DOHH2 (cell line): ENCODE measurements around the gene LILRB2.

Source experiments
- H3F3A ChIP-seq: fragments of 200-600 bp; sonication (generic), shearing (Covaris generic); 2 replicates; pipeline ENCODE4 v1.6.0; 2016; ENCODE audit warnings: antibody characterized with exemption, mild to moderate bottlenecking; ENCODE audit not compliant: control insufficient read depth, insufficient read depth
- H3K27ac ChIP-seq: fragments of 200-600 bp; sonication (generic); 2 replicates; pipeline ENCODE4 v1.5.1; 2014; ENCODE audit warnings: low read depth, mild to moderate bottlenecking, low read length, moderate library complexity
- H3K27me3 ChIP-seq: fragments of 200-600 bp; sonication (generic); 2 replicates; pipeline ENCODE4 v1.6.1; 2014; ENCODE audit warnings: mild to moderate bottlenecking, low read length, mixed read lengths; ENCODE audit not compliant: control insufficient read depth
- H3K36me3 ChIP-seq: fragments of 200-600 bp; sonication (generic); 2 replicates; pipeline ENCODE4 v1.6.1; 2014; ENCODE audit warnings: mild to moderate bottlenecking, low read length, moderate library complexity, mixed read lengths; ENCODE audit not compliant: control insufficient read depth
- H3K4me1 ChIP-seq: fragments of 200-600 bp; sonication (generic); 2 replicates; pipeline ENCODE4 v1.6.1; 2014; ENCODE audit warnings: mild to moderate bottlenecking, low read length, mixed read lengths; ENCODE audit not compliant: control insufficient read depth
- H3K4me2 ChIP-seq: fragments of 200-600 bp; sonication (generic); 2 replicates; pipeline ENCODE4 v1.6.0; 2014; ENCODE audit warnings: mild to moderate bottlenecking, low read length, moderate library complexity
- H3K4me3 ChIP-seq: fragments of 200-600 bp; sonication (generic); 2 replicates; pipeline ENCODE4 v1.5.1; 2014; ENCODE audit warnings: mild to moderate bottlenecking, low read length, mixed read lengths
- H3K79me2 ChIP-seq: fragments of 200-600 bp; sonication (generic); 2 replicates; pipeline ENCODE4 v1.6.1; 2014; ENCODE audit warnings: mild to moderate bottlenecking, low read length, mixed read lengths; ENCODE audit not compliant: control insufficient read depth
- H3K9me2 ChIP-seq: fragments of 200-600 bp; sonication (generic); replicated peaks from 2 replicates; pipeline ENCODE4 v1.6.1; 2014; ENCODE audit warnings: mild to moderate bottlenecking, low read length, mixed read lengths; ENCODE audit not compliant: control insufficient read depth
- H3K9me3 ChIP-seq: fragments of 200-600 bp; sonication (generic); 2 replicates; pipeline ENCODE4 v1.6.1; 2014; ENCODE audit warnings: antibody characterized with exemption, low read length, mixed read lengths; ENCODE audit not compliant: control insufficient read depth, insufficient read depth
- H4K20me1 ChIP-seq: fragments of 200-600 bp; sonication (generic); 2 replicates; pipeline ENCODE4 v1.6.0; 2014; ENCODE audit warnings: low read depth, mild to moderate bottlenecking, antibody characterized with exemption, low read length, moderate library complexity; ENCODE audit not compliant: control insufficient read depth, insufficient read depth
- EZH2phosphoT487 ChIP-seq: fragments of 200-600 bp; sonication (generic); IDR thresholded peaks from 2 replicates; pipeline ENCODE4 v1.6.1; 2017; ENCODE audit warnings: borderline replicate concordance, mild to moderate bottlenecking, antibody characterized with exemption, low read length, moderate library complexity, mixed read lengths
- TF ChIP-seq, protein P1 (sequence below): fragments of 200-600 bp; sonication (generic); IDR thresholded peaks from one replicate; pipeline ENCODE4 v1.5.1; 2014; ENCODE audit warnings: antibody characterized with exemption, mild to moderate bottlenecking, low read depth, low read length; ENCODE audit not compliant: poor library complexity, severe bottlenecking

The LILRB2 gene

DNA sequence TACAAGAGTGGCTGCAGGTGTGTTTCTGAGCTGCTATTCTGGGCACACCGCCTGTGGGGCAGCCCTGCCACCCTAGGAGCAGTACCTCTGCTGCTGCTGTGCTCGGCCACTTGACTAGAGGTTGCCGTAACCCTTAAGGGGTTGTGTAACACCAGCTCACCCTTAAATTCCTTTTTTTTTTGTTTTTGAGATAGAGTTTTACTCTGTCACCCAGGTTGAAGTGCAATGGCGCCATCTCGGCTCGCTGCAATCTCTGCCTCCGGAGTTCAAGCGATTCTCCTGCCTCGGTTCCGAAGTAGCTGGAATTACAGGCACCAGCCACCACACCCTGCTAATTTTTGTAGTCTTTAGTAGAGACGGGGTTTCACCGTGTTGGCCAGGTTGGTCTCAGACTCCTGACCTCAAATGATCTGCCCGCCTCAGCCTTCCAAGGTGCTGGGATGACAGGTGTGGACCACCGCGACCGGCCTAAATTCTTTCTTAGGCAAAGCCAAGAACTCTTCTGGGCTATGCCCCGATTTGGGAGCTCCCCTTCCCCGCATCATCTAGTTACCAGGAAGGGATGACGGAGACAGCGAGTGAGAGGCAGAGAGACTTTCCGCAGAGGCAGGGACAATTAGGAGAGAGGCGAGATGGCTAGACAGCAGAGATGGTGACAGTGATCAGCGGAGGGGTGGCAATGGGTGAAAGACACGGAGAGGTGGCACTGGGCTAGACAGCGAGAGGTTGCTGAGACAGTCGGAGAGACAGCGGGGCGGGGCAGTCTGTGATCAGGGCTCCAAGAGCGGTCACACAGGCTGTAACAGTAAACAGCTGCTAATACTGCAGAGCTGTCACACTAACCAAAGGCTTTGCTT is 36.4 kb upstream of the LILRB2 start:
- no peak overlapping the region for H3K4me3 ChIP-seq
- no peaks in the 10 kb centered on the region for H3K36me3 ChIP-seq
- no peaks in the 10 kb centered on the region for H4K20me1 ChIP-seq
- no peaks in the 10 kb centered on the region for H3F3A ChIP-seq
- H3K4me1 ChIP-seq: peaks cover 7% of the 10 kb centered on the region
- no peaks in the 10 kb centered on the region for H3K79me2 ChIP-seq
- H3K9me3 ChIP-seq: no peaks in the 10 kb centered on the region
- H3K27ac ChIP-seq: no peak overlapping the region
- no peaks in the 10 kb centered on the region for H3K9me2 ChIP-seq
- peaks cover 38% of the 10 kb centered on the region for H3K27me3 ChIP-seq
- no peak for TF ChIP-seq EZH2phosphoT487
- TF ChIP-seq, protein P1, sequence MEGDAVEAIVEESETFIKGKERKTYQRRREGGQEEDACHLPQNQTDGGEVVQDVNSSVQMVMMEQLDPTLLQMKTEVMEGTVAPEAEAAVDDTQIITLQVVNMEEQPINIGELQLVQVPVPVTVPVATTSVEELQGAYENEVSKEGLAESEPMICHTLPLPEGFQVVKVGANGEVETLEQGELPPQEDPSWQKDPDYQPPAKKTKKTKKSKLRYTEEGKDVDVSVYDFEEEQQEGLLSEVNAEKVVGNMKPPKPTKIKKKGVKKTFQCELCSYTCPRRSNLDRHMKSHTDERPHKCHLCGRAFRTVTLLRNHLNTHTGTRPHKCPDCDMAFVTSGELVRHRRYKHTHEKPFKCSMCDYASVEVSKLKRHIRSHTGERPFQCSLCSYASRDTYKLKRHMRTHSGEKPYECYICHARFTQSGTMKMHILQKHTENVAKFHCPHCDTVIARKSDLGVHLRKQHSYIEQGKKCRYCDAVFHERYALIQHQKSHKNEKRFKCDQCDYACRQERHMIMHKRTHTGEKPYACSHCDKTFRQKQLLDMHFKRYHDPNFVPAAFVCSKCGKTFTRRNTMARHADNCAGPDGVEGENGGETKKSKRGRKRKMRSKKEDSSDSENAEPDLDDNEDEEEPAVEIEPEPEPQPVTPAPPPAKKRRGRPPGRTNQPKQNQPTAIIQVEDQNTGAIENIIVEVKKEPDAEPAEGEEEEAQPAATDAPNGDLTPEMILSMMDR: no peak
- no peak overlapping the region for H3K4me2 ChIP-seq

DNA sequence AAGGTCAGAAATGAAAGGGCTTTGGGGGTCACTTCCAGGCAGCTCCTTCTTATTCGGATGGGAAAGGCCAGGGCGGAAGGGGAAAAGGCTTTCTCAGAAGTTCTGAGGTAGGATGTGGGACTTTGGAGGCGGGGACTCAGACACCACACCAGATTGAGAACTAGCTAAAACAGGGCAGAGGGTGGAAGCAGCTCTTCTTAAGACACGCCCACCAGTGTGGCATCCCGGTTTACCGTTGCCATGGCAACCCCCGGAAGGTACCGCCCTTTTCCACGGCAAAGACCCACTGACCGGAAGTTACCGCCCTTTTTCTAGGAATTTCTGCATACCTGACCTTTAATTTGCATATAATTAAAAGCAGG is 35.8 kb upstream of the LILRB2 start:
- no peak overlapping the region for H3K4me3 ChIP-seq
- H3K36me3 ChIP-seq: no peaks in the 10 kb centered on the region
- H3K27me3 ChIP-seq: peaks cover 42% of the 10 kb centered on the region
- H3F3A ChIP-seq: no peaks in the 10 kb centered on the region
- no peaks in the 10 kb centered on the region for H3K9me2 ChIP-seq
- no peak for TF ChIP-seq EZH2phosphoT487
- TF ChIP-seq, protein P1: no peak
- no peaks in the 10 kb centered on the region for H4K20me1 ChIP-seq
- no peak overlapping the region for H3K4me2 ChIP-seq
- H3K9me3 ChIP-seq: no peaks in the 10 kb centered on the region
- H3K79me2 ChIP-seq: no peaks in the 10 kb centered on the region
- H3K4me1 ChIP-seq: peaks cover 7% of the 10 kb centered on the region
- no peak overlapping the region for H3K27ac ChIP-seq

DNA sequence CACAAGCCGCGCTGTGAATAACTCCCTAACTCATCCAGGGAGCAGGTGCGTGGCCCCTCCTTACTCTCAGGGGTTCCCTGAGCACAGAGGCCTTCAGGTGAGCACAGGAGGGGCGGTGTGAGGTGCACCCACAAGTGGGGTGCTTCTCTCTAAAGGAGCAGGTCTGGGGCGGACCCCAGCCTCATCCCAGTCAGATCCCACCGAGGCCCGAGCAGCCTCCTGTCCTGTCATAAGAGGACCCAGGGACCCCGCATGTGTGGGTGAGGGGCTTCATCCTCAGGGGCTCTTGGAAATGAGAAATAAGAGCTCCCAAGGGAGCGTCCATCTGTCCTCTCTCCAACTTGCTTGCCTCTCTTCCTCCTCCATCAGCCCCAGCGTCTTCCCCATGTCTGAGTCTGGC is 35.0 kb upstream of the LILRB2 start:
- Histone ChIP-seq H3K9me3 (no peaks in the 10 kb centered on the region), H3K79me2 (no peaks in the 10 kb centered on the region), H3K27ac (no peak overlapping the region), H4K20me1 (no peaks in the 10 kb centered on the region), H3K4me3 (no peak overlapping the region), H3K4me2 (no peak overlapping the region), H3K4me1 (peaks cover 7% of the 10 kb centered on the region), H3K27me3 (peaks cover 46% of the 10 kb centered on the region), H3K9me2 (no peaks in the 10 kb centered on the region), H3F3A (no peaks in the 10 kb centered on the region), H3K36me3 (no peaks in the 10 kb centered on the region)
- TF ChIP-seq, protein P1: no peak
- TF ChIP-seq EZH2phosphoT487: no peak
